HG03097 (cell line): ENCODE results near the gene APBA2.
"Not testable (repeated sequence)": the region's sequence is repeated elsewhere in the genome, so short reads cannot be mapped to it uniquely, and the experiment has no call there.

Source experiments
- ATAC-seq: cut with Tn5 transposase; IDR thresholded peaks from one replicate; pipeline ENCODE4 v1.9.1; 2021; ENCODE audit not compliant: unreplicated experiment, low FRiP score

The APBA2 gene

DNA sequence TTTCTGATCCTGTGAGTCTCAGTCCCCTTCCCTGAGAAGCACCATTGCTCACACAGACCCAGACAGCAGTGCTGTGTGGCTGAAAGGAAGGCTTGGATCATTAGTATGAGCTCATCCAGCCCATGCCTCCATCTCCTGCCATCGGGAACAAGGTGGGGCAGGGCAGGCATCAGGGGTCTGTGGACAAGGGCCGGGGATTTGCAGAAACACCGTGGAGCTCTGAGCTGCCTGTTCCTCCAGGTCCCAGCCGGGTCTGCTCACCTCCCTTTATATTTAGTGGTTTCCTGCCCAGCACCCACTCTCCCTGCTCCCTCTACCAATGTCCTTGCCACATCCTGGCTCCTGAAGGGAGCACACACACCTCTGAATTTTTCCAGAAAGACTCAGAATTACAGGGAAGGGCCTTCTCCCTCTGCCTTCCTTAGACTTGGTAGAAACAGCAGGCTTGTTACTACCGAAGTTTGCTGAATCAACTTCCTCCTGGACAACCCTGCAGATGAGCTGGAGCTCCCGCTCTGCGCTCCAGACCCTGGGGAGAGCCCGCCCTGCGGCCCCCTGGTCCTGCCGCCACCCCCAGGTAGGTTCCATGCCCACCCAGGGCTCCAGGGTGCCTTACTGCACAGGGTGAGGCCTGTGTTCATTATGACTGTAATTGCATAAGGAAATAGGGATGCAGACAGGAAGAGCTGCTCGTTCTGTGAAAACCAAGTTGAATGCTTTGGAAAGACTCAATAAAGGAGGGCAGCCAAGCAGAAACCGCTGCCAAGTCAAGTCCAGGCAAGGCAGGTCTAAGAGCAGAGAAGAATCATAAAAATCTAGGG is 255.7 kb downstream of the APBA2 start:
- ATAC-seq = no peak

DNA sequence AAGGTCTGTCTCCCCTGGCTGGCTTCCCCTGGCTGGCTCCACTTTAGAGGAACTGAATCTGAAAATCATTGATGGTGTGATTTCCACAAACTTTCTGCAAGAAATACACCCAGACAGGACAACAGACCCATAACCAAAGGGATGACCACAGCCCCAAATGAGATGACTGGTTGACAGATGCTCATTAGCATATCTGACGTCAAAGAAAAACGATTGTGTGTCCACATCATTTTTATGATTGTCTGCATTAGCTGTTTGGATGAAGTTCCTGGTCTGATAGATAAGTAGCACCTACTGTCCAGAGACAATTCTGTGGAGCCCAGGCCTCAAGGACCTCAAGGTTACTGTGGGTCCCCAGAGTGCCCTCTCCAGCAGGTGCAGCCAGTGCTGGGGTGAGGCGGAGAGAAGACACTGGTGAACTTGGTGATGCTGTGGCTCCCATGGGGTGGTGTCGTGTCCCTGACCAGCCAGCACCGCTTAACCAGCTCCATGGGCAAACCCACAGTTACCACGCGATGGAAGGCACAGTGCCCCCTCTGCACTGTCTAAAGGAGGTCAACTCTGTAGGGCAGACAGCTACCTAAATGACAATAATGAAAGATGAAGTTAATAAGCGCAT is 256.5 kb downstream of the APBA2 start:
- ATAC-seq = no peak

DNA sequence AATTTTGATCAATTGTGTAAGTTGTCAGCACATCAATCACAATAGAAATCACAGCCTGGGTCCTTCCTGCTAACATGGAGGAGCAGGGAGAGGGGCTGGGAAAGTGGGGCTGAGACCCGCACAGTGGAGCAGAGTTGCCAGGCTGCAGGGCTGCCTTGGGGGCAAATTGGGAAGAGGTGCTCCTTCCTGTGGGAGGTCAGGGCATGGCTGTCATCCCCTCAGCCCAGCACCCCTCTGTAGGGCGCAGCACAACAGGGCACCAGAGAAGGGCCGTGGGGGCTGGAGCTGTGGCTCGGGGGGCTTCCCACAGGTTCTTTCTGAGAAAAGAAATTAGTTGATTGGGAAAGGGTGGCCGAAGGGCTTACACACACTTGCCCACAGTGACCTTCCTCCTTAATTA is 257.5 kb downstream of the APBA2 start:
- ATAC-seq = no peak

DNA sequence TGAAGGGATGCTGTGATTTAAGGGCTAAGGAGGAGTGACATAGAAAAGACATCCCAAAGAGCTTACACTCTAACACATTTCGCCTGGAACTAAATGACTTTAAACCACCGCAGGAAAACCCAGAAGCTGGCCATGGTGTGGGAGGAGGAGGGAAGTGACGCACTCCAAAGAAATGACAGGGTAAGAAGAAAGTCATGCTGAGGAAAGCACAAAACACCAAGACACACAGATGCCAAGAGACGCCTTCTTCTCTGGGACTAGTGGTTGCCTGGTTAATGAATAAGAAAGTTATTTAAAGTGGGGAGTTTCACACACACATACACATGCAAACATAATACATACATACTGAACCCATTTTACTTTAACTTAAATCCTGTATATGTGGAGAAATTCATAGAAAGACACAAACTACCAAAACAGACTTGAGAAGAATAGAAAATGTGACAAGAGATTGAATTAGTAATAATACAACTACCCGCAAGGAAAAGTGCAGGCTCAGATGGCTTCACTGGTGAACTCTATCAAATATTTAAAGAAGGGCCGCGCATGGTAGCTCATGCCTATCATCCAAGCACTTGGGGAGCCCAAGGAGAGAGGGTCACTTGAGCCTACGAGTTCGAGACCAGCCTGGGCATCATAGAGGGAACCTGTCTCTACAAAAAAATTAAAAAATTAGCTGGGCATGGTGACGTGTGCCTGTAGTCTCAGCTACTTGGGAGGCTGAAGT is 258.3 kb downstream of the APBA2 start:
- ATAC-seq = no peak

DNA sequence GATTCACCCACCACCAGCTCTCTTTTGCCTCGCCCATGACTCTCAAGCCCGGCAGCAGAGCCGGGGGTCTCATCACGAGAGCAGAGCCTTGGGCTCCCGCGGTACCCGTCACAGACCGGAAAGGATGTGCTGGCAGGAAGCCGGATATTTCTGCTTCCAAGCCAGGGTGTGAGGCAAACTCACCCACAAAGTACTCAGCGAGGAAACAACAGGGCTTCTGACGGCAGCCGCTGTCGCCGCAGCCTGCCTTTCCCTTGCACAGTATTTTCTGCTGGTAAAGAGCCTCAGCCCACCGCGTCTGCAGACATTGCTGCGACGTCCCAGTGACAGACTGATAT is 263.9 kb downstream of the APBA2 start:
- ATAC-seq = no peak

DNA sequence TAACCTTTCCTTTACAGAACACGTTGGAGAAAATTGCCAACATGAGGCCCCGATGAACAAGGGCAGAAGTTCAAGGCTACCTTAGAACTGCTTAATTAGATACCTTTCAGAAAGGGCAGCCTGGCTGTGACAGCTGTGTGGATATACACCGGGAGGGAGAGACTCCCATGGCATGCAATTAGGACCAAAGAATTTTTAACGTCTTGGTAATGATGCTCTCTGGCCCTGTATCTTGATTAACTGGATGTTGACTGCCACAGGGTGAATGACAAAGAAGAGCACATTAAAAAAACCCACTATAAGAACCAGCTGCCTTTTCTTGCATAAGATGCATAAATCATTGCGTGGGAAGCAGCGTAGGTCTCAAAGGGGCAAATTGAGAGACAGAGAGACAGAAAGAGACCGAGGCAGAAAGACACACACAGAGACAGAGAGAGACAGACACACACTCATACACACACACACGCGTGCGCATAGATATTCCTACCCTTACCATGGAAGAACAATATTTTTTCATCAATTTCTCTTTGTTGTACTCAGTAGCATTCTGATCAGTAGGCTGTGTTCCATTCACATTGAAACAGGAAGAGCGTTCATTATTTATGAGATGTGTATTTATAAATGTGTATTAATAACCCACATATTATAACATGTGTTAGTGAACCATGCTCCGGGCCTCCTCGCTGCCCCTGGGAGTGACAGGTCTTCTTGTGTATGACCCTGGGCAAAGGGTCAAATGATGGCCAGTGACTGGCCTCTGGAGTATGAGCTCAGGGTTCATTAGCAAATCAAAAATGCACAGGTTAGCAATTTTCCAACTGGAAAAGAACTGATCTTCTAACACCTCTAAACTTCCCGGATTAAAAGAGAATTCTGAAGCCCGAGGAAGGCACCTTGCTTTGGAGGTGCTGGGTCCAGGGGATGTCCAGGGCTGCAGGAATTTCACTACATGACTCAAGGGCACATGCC is 265.0 kb downstream of the APBA2 start:
- no peak for ATAC-seq

DNA sequence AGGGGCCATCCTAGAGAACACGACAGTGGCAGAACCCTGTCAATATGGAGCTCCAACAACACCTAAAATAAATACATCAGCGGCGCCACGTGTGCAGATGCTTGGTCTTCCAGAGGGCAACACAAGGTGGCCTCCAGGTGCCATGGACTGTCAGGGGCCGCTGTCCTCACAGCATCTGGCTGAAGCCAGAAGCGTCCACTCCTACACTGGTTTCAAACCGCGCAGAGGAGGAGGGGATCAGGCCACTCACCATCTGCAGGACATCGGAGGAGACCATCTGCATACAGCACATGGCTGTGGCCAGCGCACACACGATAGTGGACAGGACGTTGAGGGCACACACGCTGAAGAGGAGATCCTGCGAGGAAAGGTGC is 265.7 kb downstream of the APBA2 start:
- no peak for ATAC-seq

DNA sequence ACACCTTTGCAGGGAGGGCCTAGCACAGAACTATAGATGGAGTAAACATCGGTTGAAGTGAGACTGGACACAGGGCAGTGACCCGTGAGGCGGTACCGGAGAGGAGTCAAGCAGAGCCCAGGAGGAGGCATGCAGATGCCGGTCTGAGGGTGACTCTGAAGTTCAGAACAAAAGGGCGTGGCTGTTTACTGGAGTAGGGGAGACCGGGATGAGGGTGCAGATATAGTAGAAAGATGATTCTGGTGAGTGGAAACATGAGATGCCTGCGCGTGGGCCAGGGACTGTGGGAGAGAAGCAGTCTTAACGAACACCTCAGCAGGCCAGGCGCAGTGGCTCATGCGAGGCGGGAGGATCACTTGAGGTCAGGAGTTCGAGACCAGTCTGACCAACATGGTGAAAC is 270.7 kb downstream of the APBA2 start:
- ATAC-seq = no peak

DNA sequence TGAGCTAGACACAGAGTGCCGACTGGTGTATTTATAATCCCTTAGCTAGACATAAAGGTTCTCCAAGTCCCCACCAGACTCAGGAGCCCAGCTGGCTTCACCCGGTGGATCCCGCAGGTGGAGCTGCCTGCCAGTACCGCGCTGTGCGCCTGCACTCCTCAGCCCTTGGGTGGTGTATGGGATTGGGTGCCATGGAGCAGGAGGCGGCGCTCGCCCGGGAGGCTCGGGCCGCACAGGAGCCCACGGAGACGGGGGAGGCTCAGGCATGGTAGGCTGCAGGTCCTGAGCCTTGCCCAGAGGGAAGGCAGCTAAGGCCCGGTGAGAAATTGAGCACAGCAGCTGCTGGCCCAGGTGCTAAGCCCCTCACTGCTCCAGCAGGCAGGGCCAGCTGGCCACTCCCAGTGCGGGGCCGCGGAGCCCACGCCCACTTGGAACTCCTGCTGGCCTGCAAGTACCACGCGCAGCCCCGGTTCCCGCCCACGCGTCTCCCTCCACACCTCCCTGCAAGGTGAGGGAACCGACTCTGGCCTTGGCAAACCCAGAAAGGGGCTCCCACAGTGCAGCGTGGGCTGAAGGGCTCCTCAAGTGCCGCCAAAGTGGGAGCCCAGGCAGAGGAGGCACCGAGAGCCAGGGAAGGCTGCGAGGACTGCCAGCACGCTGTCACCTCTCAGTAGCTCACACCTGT is 274.1 kb downstream of the APBA2 start:
- no peak for ATAC-seq

DNA sequence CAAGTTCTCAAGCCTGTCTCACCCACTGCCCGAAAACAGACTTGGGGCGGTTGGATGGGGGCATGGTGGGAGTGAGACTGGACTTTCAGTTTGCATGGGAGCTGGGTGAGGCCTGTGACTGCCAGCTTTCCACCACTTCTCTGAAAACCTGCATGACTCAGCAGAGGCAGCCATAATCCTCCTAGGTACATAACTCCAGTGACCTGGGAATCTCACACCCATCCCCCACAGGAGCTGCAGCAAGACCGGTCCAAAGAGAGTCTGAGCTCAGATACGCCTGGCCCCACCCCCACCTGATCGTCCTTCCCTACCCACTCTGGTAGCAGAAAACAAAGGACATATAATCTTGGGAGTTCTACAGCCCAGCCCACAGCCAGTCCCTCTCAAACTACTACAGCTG is 276.6 kb downstream of the APBA2 start:
- no peak for ATAC-seq

DNA sequence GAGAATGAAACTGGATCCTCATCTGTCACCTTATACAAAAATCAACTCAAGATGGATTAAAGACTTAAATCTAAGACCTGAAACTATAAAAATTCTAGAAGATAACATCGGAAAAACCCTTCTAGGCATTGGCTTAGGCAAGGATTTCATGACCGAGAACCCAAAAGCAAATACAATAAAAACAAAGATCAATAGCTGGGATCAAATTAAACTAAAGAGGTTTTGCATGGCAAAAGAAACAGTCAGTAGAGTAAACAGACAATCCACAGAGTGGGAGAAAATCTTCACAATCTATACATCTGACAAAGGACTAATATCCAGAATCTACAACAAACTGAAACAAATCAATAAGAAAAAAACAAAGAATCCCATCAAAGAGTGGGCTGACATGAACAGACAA is 281.3 kb downstream of the APBA2 start:
- ATAC-seq = not testable (repeated sequence)
